ENCODE data around the gene ACAA1.

DNA sequence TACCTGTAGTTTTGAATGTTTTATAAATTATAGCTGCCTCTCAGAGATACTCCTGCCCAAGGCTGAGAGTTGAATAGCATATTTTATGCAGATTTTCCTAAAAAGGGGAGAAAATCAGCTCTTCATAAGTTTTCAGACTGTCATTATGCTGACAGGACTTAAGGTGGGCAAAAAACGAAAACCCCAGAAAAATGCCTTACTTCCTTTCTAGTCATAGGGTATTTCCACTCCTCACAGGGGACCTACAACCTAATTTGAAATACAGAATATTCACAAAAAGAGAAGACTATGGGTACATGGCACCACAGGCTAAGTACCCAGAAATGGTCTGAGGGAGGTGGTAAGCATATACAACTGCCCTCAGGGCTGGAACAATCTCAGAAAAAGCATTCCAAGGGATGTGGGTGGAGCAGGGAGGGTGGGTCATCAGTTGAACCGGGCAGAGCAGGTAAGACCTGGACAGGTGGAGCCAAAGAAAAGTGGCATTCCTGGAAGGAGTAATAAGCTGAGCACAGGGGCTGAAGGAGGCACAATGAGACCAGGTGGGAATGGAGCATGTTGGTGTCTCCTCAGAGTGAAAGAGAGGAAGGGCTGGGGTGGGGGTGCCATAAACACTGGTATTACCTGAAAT, 17.8 kb upstream of the ACAA1 start:
- no peak for TF ChIP-seq POLR2A (IDR thresholded peaks at IDR 0.05)
- TF ChIP-seq, protein P1, sequence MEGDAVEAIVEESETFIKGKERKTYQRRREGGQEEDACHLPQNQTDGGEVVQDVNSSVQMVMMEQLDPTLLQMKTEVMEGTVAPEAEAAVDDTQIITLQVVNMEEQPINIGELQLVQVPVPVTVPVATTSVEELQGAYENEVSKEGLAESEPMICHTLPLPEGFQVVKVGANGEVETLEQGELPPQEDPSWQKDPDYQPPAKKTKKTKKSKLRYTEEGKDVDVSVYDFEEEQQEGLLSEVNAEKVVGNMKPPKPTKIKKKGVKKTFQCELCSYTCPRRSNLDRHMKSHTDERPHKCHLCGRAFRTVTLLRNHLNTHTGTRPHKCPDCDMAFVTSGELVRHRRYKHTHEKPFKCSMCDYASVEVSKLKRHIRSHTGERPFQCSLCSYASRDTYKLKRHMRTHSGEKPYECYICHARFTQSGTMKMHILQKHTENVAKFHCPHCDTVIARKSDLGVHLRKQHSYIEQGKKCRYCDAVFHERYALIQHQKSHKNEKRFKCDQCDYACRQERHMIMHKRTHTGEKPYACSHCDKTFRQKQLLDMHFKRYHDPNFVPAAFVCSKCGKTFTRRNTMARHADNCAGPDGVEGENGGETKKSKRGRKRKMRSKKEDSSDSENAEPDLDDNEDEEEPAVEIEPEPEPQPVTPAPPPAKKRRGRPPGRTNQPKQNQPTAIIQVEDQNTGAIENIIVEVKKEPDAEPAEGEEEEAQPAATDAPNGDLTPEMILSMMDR (IDR thresholded peaks at IDR 0.05), result no peak
